Fibroblast of mammary gland (primary cell): ENCODE measurements around the gene CHRNA4.

Source experiments
- DNase-seq: peaks from one replicate; pipeline ENCODE4 v3.0.0-alpha.2; 2010; ENCODE audit warnings: low read depth
- H3K4me3 ChIP-seq: 2 replicates; pipeline ENCODE4 v1.5.1; 2011; ENCODE audit warnings: low read depth, mild to moderate bottlenecking, low read length, moderate library complexity; ENCODE audit not compliant: control insufficient read depth
- TF ChIP-seq, protein P1 (sequence below): conservative IDR thresholded peaks from 2 replicates; pipeline ENCODE4 v1.5.1; 2011; ENCODE audit warnings: low read depth, low read length, inconsistent platforms; ENCODE audit not compliant: control insufficient read depth, insufficient read depth

The CHRNA4 gene

DNA sequence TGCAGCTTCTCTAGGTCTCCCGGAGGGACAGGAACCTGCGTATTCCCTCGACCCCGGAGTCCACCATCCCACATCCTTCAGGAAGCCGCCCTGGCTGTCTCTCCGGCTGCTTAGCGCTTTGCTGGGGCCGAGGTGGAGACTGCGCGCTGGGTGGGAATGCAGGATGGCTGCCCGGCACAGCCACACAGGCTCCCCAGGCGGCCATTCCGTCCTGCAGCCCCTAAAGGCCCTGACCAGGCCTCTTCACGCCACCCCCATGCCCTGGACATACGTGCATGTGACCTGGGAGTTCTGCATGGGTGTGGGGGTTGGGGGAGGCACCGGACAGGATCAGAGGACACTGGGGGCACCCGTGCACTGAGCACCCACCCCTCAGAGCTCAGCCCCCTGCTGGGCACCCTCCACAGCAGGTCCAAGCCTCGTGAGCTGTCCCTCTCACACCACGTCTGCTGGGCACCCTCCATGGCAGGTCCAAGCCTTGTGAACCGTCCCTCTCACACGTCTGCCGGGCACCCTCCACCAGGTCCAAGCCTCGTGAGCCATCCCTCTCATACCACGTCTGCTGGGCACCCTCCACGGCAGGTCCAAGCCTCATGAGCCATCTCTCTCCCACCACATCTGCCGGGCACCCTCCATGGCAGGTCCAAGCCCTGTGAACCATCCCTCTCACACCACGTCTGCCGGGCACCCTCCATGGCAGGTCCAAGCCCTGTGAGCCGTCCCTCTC lies 40.4 kb upstream of the CHRNA4 start:
- no peak for DNase-seq
- no peak overlapping the region for H3K4me3 ChIP-seq

DNA sequence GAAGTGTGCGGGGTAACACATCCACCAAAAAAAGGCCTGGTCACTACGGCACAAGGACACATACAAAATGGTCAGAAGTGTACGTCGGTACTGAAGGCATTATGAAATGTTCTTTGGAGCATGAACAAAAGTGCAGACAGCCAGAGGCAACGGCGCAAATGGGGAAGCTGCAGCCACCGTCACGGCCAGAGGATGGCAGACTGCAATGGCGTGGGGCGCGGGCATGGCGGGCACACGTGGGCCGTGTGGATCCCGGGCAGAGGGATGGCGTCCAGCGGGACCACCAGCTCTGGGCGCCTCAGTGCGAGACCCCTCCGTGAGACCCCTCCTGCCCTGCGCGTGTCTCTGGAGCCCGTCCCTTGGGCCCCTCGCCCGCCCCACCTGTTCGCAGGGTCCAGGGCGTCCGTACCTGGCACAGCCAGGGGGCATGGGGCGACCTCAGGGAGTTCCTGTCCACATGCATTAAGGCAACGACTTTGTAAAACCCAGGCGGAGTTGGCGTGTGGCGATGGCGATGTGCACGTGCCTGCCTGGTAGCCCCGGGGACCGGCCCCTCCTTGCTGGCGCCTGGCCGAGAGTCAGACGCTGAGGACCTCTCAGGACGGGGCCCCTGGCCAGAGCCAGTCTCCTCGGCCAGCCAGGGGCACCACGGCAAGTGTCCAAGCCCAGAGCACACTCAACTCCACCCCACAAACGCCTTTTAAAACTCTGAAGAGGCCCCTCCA lies 39.5 kb upstream of the CHRNA4 start:
- H3K4me3 ChIP-seq: no peak overlapping the region
- no peak for DNase-seq
- TF ChIP-seq, protein P1, sequence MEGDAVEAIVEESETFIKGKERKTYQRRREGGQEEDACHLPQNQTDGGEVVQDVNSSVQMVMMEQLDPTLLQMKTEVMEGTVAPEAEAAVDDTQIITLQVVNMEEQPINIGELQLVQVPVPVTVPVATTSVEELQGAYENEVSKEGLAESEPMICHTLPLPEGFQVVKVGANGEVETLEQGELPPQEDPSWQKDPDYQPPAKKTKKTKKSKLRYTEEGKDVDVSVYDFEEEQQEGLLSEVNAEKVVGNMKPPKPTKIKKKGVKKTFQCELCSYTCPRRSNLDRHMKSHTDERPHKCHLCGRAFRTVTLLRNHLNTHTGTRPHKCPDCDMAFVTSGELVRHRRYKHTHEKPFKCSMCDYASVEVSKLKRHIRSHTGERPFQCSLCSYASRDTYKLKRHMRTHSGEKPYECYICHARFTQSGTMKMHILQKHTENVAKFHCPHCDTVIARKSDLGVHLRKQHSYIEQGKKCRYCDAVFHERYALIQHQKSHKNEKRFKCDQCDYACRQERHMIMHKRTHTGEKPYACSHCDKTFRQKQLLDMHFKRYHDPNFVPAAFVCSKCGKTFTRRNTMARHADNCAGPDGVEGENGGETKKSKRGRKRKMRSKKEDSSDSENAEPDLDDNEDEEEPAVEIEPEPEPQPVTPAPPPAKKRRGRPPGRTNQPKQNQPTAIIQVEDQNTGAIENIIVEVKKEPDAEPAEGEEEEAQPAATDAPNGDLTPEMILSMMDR: no peak

More for the DNA sequence above, 40.4 kb upstream of the CHRNA4 start:
- TF ChIP-seq, protein P1: no peak

DNA sequence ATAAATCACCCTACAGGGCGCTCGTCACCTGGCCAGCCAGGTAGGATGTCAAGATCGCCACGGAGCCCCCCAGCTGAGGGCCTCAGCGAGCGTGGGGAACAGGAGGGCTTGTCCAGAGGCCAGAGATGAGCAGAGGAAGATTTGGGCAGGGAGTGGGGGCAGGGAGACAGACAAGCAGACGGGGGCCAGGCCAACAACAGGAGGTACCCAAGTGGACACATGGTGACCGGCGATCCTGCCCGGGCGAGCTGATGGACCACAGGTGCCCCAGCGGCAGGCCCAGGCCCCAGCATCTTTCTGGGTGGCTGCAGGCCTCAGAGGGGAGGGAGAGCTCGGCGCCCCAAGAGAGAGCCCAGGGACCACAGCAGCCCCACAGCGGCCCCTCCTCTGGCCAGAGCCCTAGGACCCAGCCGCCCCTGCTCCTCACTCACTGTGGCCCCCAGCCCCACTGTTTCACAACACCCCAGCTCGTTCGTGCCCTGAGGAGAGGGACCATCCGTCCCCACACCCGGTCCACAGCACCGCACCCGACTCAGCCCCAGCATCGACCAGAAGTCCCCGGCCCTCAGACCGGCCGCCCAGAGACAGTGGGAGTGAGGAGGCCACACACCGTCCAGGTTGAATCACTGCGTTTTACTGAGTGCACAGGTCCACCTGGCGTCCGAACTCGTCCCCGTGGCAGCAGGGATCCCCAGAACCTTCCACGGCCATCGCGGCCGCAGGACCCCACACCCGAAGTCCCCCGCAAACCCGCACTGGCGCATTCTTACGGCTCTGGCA lies 38.6 kb upstream of the CHRNA4 start:
- no peak for DNase-seq

DNA sequence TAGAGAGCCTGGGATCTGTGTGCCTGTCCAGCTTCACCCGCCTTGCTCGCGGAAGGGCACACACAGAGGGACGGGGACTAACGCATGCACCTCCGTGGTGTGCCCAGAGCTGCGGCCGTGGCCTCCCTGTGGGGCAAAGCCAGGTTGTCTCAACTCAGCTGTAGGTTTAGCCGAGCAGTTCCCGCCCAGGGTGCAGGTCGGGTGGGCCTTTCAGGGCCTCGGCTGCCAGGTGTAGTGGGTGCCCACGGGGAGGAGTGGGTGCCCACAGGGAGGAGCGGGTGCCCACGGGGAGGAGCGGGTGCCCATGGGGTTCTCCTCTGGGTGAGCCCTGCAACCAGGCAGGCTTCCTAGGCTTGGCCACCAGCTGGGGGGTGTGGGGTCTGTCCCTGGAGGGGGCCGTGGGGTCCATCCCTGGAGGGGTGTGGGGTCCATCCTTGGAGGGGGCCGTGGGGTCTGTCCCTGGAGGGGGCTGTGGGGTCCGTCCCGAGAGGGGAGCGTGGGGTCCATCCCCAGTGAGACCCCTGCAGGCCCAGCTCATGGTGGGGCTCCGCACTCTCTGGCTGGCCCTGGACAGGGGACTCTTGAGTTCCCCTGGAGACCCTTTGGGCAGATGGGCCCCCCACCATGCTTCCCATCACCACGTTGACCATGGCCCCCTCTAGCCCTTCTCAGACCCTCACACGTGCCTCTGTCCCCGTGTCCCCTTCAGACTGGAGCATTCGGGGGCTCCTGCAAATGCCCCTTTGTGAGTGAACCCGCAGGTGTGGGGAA lies 37.8 kb upstream of the CHRNA4 start:
- DNase-seq: no peak
- no peak overlapping the region for H3K4me3 ChIP-seq
- TF ChIP-seq, protein P1: no peak

More for the DNA sequence above, 38.6 kb upstream of the CHRNA4 start:
- TF ChIP-seq, protein P1: no peak
- no peak overlapping the region for H3K4me3 ChIP-seq

DNA sequence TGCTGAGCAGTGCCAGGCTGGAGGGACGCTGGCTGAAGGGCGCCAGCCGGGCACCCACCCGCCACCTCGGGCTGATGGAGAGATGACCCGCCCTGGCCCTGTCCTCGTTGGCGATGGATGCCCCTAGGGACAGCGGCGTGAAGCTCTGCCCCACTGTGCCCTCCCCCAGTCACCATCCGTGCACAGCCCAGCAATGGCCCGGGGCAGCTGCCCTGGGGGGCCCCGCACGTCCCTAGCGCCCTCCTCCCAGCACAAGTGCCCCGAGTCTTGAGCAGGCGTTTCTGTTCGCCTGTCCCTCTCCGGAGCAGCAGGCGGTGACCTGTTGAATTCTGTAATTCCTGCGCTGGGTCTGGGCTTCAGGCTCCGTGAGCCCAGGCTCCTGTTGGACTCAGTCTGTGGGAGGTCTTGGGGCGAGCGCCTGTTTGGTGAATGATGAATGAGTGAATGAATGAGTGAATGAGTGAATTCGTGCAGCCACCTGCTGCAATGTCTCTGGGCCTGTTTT lies 36.8 kb upstream of the CHRNA4 start:
- TF ChIP-seq, protein P1: no peak
- no peak for DNase-seq
- no peak overlapping the region for H3K4me3 ChIP-seq
